ENCODE data around the gene CDAN1.
"Not testable (repeated sequence)": the region's sequence is repeated elsewhere in the genome, so short reads cannot be mapped to it uniquely, and the experiment has no call there.

DNA sequence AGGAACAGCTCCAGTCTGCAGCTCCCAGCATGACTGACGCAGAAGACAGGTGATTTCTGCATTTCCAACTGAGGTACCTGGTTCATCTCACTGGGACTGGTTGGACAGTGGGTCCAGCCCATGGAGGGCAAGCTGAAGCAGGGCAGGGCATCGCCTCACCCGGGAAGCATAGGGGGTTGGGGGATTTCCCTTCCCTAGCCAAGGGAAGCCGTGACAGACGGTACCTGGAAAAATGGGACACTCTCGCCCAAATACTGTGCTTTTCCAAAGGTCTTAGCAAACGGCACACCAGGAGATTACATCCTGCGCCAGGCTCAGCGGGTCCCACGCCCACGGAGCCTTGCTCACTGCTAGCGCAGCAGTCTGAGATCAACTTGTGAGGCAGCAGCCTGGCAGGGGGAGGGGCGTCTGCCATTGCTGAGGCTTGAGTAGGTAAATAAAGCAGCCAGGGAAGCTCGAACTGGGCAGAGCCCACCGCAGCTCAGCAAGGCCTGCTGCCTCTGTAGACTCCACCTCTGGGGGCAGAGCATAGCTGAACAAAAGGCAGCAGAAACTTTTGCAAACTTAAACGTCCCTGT lies 27.3 kb upstream of the CDAN1 start:
- TF ChIP-seq IRF2 (CRISPR knock-in tag; IDR thresholded peaks at IDR 0.05; ENCODE audit: borderline replicate concordance, low read depth); SMAD3 (CRISPR knock-in tag; IDR thresholded peaks at IDR 0.05; ENCODE audit: borderline replicate concordance); RELA (CRISPR knock-in tag; IDR thresholded peaks at IDR 0.05; ENCODE audit: borderline replicate concordance): not testable (repeated sequence)
- TF ChIP-seq, protein P1, sequence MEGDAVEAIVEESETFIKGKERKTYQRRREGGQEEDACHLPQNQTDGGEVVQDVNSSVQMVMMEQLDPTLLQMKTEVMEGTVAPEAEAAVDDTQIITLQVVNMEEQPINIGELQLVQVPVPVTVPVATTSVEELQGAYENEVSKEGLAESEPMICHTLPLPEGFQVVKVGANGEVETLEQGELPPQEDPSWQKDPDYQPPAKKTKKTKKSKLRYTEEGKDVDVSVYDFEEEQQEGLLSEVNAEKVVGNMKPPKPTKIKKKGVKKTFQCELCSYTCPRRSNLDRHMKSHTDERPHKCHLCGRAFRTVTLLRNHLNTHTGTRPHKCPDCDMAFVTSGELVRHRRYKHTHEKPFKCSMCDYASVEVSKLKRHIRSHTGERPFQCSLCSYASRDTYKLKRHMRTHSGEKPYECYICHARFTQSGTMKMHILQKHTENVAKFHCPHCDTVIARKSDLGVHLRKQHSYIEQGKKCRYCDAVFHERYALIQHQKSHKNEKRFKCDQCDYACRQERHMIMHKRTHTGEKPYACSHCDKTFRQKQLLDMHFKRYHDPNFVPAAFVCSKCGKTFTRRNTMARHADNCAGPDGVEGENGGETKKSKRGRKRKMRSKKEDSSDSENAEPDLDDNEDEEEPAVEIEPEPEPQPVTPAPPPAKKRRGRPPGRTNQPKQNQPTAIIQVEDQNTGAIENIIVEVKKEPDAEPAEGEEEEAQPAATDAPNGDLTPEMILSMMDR (IDR thresholded peaks at IDR 0.05), result not testable (repeated sequence)
- TF ChIP-seq, protein P2, sequence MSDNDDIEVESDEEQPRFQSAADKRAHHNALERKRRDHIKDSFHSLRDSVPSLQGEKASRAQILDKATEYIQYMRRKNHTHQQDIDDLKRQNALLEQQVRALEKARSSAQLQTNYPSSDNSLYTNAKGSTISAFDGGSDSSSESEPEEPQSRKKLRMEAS (CRISPR knock-in tag; IDR thresholded peaks at IDR 0.05), result not testable (repeated sequence)
- TF ChIP-seq, protein P3, sequence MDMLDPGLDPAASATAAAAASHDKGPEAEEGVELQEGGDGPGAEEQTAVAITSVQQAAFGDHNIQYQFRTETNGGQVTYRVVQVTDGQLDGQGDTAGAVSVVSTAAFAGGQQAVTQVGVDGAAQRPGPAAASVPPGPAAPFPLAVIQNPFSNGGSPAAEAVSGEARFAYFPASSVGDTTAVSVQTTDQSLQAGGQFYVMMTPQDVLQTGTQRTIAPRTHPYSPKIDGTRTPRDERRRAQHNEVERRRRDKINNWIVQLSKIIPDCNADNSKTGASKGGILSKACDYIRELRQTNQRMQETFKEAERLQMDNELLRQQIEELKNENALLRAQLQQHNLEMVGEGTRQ (CRISPR knock-in tag; IDR thresholded peaks at IDR 0.05), result not testable (repeated sequence)
- TF ChIP-seq, protein P4, sequence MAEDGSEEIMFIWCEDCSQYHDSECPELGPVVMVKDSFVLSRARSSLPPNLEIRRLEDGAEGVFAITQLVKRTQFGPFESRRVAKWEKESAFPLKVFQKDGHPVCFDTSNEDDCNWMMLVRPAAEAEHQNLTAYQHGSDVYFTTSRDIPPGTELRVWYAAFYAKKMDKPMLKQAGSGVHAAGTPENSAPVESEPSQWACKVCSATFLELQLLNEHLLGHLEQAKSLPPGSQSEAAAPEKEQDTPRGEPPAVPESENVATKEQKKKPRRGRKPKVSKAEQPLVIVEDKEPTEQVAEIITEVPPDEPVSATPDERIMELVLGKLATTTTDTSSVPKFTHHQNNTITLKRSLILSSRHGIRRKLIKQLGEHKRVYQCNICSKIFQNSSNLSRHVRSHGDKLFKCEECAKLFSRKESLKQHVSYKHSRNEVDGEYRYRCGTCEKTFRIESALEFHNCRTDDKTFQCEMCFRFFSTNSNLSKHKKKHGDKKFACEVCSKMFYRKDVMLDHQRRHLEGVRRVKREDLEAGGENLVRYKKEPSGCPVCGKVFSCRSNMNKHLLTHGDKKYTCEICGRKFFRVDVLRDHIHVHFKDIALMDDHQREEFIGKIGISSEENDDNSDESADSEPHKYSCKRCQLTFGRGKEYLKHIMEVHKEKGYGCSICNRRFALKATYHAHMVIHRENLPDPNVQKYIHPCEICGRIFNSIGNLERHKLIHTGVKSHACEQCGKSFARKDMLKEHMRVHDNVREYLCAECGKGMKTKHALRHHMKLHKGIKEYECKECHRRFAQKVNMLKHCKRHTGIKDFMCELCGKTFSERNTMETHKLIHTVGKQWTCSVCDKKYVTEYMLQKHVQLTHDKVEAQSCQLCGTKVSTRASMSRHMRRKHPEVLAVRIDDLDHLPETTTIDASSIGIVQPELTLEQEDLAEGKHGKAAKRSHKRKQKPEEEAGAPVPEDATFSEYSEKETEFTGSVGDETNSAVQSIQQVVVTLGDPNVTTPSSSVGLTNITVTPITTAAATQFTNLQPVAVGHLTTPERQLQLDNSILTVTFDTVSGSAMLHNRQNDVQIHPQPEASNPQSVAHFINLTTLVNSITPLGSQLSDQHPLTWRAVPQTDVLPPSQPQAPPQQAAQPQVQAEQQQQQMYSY (CRISPR knock-in tag; IDR thresholded peaks at IDR 0.05), result not testable (repeated sequence)
- TF ChIP-seq, protein P5, sequence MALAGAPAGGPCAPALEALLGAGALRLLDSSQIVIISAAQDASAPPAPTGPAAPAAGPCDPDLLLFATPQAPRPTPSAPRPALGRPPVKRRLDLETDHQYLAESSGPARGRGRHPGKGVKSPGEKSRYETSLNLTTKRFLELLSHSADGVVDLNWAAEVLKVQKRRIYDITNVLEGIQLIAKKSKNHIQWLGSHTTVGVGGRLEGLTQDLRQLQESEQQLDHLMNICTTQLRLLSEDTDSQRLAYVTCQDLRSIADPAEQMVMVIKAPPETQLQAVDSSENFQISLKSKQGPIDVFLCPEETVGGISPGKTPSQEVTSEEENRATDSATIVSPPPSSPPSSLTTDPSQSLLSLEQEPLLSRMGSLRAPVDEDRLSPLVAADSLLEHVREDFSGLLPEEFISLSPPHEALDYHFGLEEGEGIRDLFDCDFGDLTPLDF (CRISPR knock-in tag; IDR thresholded peaks at IDR 0.05), result not testable (repeated sequence)
